Testis (tissue), 2 donors: ENCODE results near the gene ERI3.

Source experiments
- POLR2A ChIP-seq: fragments of 450-650 bp; IDR thresholded peaks from one replicate; pipeline ENCODE4 v1.6.1; 2017; ENCODE audit warnings: antibody characterized with exemption, mild to moderate bottlenecking, moderate library complexity
- TF ChIP-seq, protein P1 (sequence below), 3 experiments: fragments of 450-650 bp in 2 of 3; fragments of 200-600 bp in 1 of 3; sonication (generic) in 1 of 3; IDR thresholded peaks; one replicate each; pipeline ENCODE4 v1.5.1; 2016 to 2019; ENCODE audit warnings: antibody characterized with exemption in 3 of 3, mild to moderate bottlenecking in 2 of 3, moderate library complexity in 1 of 3

DNA sequence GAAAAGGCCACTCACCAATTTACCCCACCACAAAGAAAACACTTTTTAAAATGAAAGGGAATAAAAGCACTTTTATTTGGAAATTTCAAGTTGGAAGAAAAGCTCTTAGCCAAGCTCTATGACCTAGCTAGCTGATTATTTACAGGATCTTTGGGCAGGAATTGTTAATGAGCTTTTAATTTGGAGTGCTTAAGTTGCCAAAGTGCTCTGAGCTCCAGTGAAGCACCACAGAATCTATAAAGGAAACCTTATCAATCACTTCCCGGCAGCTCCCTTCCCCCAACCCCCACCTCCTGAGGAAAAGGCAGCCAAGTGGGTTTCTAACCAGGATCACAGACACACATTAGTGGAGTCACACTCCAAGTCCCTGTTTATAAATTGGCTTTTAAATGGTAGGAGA lies 1.5 kb downstream of the ERI3 start:
- TF ChIP-seq, protein P1, sequence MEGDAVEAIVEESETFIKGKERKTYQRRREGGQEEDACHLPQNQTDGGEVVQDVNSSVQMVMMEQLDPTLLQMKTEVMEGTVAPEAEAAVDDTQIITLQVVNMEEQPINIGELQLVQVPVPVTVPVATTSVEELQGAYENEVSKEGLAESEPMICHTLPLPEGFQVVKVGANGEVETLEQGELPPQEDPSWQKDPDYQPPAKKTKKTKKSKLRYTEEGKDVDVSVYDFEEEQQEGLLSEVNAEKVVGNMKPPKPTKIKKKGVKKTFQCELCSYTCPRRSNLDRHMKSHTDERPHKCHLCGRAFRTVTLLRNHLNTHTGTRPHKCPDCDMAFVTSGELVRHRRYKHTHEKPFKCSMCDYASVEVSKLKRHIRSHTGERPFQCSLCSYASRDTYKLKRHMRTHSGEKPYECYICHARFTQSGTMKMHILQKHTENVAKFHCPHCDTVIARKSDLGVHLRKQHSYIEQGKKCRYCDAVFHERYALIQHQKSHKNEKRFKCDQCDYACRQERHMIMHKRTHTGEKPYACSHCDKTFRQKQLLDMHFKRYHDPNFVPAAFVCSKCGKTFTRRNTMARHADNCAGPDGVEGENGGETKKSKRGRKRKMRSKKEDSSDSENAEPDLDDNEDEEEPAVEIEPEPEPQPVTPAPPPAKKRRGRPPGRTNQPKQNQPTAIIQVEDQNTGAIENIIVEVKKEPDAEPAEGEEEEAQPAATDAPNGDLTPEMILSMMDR (IDR thresholded peaks at IDR 0.05), result no peak
- no peak for TF ChIP-seq POLR2A
